H7 (cell line): Measurements from ENCODE around the gene REX1BD. TPM values are rescaled to one million over a fixed set of nuclear protein-coding genes. Genes with fewer than 3 reads are reported as not detected.

Experiments used
- DNase-seq: peaks from one replicate; pipeline ENCODE4 v3.0.0; 2012
- H3K27me3 ChIP-seq: 2 replicates; pipeline ENCODE4 v1.6.0; 2011; ENCODE audit warnings: mild to moderate bottlenecking, low read length; ENCODE audit not compliant: control insufficient read depth, insufficient read depth
- H3K36me3 ChIP-seq: replicated peaks from 2 replicates; pipeline ENCODE4 v1.5.1; 2011; ENCODE audit warnings: low read length; ENCODE audit not compliant: control insufficient read depth, insufficient read depth
- H3K4me3 ChIP-seq: 2 replicates; pipeline ENCODE4 v1.5.1; 2011; ENCODE audit warnings: low read depth, mild to moderate bottlenecking, control low read depth, low read length, moderate library complexity; ENCODE audit not compliant: insufficient read depth
- total RNA-seq: library from RNA; depleted of rRNA; stranded (reverse); fragments of >200 nt; shearing (Covaris generic); gene quantifications from 2 replicates; pipeline ENCODE4 v1.2.3, GENCODE V29; 2014; rRNA removed

The REX1BD gene
- total RNA-seq, 1 experiment from 2014 or later, result 117 TPM

DNA sequence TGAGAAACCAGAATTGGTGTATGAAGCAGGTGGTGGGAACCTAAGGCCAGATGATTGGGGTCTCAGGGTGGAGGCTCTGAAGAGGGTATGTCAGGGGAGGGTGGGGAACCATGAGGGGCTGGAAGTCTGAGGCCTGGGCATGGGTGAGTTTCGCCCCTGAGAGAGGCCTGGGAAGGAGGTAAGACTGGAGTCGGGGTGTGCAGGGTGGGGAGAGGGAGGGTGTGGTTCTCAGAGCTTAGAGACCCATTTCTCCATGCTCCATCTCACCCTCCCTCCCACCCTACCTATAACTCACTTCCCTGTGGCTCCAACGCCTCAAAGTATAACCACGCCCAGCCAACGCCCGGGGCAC is 47.2 kb downstream of the REX1BD start:
- H3K36me3 ChIP-seq, result no peaks in the 10 kb centered on the region
- H3K4me3 ChIP-seq, result no peak overlapping the region
- no peak for DNase-seq
- H3K27me3 ChIP-seq, result peaks cover 2% of the 10 kb centered on the region; the same call in 1 of the 2 replicates

DNA sequence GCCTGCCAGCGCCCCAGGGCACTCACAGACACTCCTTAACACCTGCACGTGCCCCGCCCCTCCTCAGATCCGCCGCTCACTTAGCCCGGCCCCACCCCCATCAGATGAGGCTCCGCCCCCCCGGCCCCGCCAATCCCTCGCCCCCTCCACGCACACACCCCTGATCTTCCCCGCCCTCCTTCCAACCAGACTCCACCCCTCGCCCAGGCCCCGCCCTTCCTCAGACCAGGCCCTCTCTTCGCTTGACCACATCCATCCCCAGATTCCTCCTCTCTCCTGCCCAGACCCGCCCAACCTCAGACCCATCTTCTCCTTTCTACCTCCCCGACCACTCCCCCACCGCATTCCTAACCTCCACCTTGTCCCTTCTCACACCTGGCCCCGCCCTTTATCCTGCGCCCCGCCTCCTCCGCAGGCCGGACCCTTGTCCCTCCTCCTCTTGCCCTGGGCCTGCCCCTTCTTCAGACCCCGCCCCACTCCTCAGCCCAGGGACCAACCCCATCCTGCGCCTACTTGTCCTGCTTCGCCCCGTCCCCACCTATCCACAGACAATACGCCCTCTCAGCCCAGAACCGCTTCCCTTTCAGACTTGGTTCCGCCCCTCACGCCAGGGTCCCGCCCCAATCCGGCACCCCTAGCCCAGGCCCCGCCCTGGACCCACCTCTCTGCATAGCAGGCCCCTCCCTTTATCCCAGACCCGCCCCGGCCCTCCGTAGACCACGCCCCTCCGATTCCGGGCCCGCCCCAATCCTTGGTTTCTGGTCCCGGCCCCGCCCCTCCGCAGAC is 47.8 kb downstream of the REX1BD start:
- peak; percentile 100 for DNase-seq
- peak overlapping the region; percentile 85 for H3K4me3 ChIP-seq
- H3K36me3 ChIP-seq, result no peaks in the 10 kb centered on the region
- peaks cover 2% of the 10 kb centered on the region; the same call in 1 of the 2 replicates for H3K27me3 ChIP-seq

DNA sequence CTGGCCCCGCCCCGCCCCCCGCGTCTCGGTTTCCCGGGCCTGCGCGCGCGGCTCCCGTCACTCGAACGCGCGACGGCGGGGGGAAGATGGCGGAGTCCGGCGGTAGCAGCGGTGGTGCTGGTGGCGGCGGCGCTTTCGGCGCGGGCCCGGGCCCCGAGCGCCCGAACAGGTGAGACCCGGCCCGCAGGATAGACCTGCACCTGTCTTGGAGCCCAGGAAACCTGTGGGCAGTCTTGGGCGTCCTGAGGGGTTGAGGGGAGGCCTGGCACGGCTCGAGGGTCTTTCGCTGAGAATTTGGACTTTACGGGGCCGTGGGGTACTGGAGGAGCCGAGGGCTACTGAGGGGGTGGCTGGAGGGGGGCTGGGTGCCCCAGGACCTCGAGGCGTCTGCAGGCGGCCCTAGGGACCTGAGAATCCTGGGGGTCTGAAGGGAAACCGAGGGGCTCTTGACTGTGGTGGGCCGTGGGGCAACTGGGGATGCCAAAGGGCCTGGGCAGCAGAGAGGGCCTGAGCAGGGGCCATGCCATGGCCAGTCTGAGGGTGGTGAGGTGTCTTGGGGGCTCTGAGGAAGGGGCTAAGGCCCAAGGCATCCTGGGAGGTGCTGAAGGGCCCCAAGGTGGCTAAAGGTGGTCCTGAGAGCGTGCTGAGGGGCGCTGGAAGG is 48.5 kb downstream of the REX1BD start, which contains the start of gene KLHL26:
KLHL26 (plus strand) TSS at position 60 of the 661 bp plus-strand sequence; CDS start at position 87, 27 bp downstream.
- Histone ChIP-seq H3K36me3 (no peaks in the 10 kb centered on the region), H3K27me3 (peaks cover 2% of the 10 kb centered on the region; the same call in 1 of the 2 replicates), H3K4me3 (peak within 1 kb of the TSS; percentile 85)
- peak; percentile 57 for DNase-seq

DNA sequence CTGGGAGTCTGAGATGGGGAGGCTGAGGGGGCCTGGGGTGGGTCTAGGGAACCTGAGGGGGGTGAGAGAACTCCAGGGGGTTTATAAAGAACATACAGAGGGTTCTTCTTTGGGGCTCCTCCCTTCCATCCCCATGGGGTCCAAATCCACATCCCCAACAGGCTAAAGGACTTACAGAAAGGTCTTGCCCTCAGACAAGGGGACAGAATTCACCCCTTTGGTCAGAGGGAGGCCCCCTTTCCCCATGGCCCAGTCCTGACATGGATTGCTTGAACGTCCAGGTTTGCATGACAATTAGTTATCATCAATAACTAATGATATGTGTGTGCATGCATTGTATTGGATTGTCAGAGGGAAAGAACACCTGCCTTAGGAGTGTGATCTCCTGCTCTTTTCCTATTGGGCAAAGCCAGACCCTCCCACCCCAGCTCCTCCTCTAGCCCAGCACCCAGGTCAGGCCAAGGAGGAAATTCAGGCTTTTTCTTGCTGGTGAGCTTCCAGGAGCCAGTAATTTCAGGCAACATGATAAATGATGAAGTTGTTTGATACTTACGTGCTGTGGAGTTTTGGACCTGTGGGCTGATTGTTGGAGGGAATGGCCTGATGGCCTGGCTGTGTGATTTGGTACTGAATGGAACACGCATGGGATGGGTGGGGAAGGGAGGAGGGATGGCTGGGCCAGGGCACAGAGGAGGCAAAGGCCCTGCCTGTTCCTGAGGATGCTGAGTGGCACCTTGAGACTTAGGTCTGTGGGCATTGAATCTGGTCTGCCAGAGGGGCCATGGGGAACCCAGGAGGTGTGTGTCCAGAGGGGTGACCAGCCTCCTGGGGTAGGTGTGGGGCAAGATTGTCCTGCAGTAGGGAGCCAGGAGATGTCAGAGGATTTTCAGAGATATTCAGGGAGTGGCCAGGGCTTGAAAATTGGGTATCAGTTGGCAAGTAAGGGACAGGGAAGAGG is 49.4 kb downstream of the REX1BD start:
- H3K27me3 ChIP-seq, result peaks cover 2% of the 10 kb centered on the region; the same call in 1 of the 2 replicates
- DNase-seq, result peak; percentile 72
- H3K36me3 ChIP-seq, result no peaks in the 10 kb centered on the region
- peak overlapping the region; percentile 85; the same call in 1 of the 2 replicates for H3K4me3 ChIP-seq

DNA sequence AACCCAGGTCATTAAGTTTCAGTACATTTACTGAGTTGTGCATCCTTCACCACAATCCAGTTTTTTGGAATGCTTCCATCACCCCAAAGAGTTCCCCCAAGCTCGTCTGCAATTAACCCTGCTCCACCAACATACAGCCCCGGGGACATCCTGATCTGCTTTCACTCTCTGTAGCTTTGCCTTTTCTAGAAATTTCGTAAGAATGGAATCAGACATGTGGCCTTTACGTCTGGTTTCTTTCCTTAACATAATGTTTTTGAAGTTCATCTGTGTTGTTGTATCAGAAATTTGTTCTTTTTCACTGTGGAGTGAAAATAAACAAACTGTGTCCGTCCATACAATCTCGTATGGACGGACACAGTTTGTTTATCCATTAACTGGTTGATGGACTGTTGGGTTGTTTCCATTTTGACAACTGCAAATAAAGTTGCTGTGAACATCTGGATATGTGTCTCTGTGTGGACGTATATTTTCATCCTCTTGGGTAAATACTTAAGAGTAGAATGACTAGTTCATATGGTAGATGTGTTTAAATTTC is 51.2 kb downstream of the REX1BD start:
- Histone ChIP-seq H3K27me3 (peaks cover 2% of the 10 kb centered on the region; the same call in 1 of the 2 replicates), H3K4me3 (no peak overlapping the region), H3K36me3 (no peaks in the 10 kb centered on the region)
- DNase-seq, result no peak

Other genes starting within 250 kb of the REX1BD start
- gene PGPEP1, start 248.2 kb upstream of the REX1BD start, total RNA-seq, result 11.5 and 13.6 TPM in 2 replicates
- 0.30 and 1.4 TPM in 2 replicates for gene GDF15, start 202.6 kb upstream of the REX1BD start, total RNA-seq
- 0.76 TPM in 1 of 2 replicates, not detected in the other for gene LRRC25, start 191.2 kb upstream of the REX1BD start, total RNA-seq
- 91.1 and 134 TPM in 2 replicates for gene SSBP4, start 169.4 kb upstream of the REX1BD start, total RNA-seq
- gene ISYNA1, start 150.7 kb upstream of the REX1BD start, total RNA-seq, result 183 and 212 TPM in 2 replicates
- gene ELL, start 66.7 kb upstream of the REX1BD start, total RNA-seq, result 16.4 and 17.0 TPM in 2 replicates
- 446 and 481 TPM in 2 replicates for gene FKBP8, start 45.2 kb upstream of the REX1BD start, total RNA-seq
- gene KXD1, start 30.9 kb upstream of the REX1BD start, total RNA-seq, result 190 and 202 TPM in 2 replicates
- gene UBA52, start 16.9 kb upstream of the REX1BD start, total RNA-seq, result 1,268 and 1,295 TPM in 2 replicates
- 47.4 and 52.8 TPM in 2 replicates for gene CRLF1, start 18.0 kb downstream of the REX1BD start, total RNA-seq
- 1.8 and 3.5 TPM in 2 replicates for gene TMEM59L, start 24.1 kb downstream of the REX1BD start, total RNA-seq
- gene KLHL26, start 48.2 kb downstream of the REX1BD start, total RNA-seq, result 7.1 and 11.7 TPM in 2 replicates
- gene CRTC1, start 94.9 kb downstream of the REX1BD start, total RNA-seq, result 3.7 and 6.1 TPM in 2 replicates
- gene COMP, start 202.5 kb downstream of the REX1BD start, total RNA-seq, result not detected in 2 replicates
- 92.6 and 95.8 TPM in 2 replicates for gene UPF1, start 243.2 kb downstream of the REX1BD start, total RNA-seq